Measurements from ENCODE around the gene NBEAL1. TPM values are rescaled to one million over a fixed set of nuclear protein-coding genes. Genes with fewer than 3 reads are reported as not detected.

NBEAL1 gene
- total RNA-seq, 3 donors from 2014 or later: 55.0 to 107 (median 81.0) TPM

DNA sequence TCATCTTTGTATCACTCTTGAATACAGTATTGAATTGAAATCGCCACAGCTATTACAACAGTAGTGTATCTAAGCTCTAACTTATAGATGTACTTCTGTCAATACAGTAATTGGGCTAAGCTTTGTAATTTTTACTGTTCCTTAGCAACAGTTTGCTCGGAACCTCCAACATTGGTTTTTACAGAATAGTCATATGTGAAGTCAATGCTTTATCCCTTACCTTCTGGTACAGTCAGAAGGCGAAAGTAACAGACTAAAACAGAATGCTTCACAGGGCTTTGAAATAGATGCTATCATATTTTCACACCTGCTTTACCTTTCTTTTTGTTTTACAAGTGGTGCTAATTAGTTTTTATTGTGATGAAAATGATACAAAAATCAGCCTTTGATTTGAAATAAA, 177.3 kb downstream of the NBEAL1 start:
- ATAC-seq (no peak), DNase-seq (no peak)
- Histone ChIP-seq H3K9me3 (no peaks in the 10 kb centered on the region), H3K4me1 (ENCODE audit: low read depth) (no peaks in the 10 kb centered on the region), H3K36me3 (ENCODE audit: low read depth) (no peaks in the 10 kb centered on the region), H3K4me3 (no peak overlapping the region)
- intact Hi-C loops (cut with DNase I, micrococcal nuclease): no loop called here
- TF ChIP-seq, protein P1, sequence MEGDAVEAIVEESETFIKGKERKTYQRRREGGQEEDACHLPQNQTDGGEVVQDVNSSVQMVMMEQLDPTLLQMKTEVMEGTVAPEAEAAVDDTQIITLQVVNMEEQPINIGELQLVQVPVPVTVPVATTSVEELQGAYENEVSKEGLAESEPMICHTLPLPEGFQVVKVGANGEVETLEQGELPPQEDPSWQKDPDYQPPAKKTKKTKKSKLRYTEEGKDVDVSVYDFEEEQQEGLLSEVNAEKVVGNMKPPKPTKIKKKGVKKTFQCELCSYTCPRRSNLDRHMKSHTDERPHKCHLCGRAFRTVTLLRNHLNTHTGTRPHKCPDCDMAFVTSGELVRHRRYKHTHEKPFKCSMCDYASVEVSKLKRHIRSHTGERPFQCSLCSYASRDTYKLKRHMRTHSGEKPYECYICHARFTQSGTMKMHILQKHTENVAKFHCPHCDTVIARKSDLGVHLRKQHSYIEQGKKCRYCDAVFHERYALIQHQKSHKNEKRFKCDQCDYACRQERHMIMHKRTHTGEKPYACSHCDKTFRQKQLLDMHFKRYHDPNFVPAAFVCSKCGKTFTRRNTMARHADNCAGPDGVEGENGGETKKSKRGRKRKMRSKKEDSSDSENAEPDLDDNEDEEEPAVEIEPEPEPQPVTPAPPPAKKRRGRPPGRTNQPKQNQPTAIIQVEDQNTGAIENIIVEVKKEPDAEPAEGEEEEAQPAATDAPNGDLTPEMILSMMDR (IDR thresholded peaks at IDR 0.05): no peak

DNA sequence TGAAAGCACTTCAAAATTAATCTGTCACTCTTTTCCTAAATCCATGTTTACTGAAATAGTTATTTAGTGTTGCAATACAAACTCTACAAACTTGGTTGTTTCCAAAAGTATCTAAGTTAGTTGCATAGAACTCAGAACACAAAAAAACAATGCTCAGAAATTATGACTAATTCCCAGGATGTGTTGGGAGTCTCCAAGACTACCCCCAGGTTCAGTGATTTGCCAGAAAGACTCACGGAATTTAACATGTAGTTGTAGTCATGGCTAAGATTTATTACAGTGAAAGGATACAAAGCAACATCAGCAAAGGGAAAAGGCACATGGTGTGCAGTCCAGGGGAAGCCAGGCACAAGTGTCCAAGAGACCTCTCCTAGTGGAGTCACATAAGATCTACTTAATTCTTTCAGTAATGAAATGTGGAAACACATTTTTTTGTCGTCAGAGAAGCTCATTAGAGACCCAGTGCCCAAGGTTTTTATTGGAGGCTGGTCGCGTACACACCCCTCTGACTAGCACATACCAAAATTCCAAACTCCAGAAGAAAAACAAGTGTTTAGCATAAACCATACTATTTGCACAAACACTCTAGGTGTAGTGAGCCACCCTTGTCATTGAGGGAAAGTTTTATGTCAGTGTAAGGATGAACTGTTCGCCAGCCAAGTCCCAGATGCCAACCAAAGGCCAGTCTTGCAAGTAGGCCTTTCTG, 180.8 kb downstream of the NBEAL1 start:
- Histone ChIP-seq H3K4me1 (ENCODE audit: low read depth) (no peaks in the 10 kb centered on the region), H3K4me3 (no peak overlapping the region), H3K36me3 (ENCODE audit: low read depth) (no peaks in the 10 kb centered on the region), H3K9me3 (no peaks in the 10 kb centered on the region)
- DNase-seq (no peak), ATAC-seq (no peak)
- TF ChIP-seq, protein P1 (IDR thresholded peaks at IDR 0.05): no peak
- intact Hi-C loops (cut with DNase I, micrococcal nuclease): no loop called here

DNA sequence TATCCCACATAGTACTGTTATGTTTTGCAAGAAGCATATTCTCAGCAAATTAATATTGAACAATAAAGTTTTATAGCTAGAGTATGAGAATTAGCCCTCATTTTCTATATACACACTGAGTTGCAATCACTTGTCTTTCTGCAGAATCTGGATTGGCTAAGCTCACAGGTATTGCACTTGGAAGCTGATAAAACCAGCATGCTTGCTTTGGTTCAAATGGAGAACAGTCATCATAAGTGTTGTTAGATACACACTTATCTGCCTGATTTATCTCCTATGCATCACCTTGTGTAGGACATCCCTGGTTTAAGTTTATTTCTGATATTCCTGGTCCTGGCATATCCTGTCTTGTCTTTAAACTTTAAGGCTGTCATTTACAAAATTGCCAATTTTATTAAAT, 186.2 kb downstream of the NBEAL1 start:
- intact Hi-C loops (cut with DNase I, micrococcal nuclease): no loop called here
- H3K4me3 ChIP-seq: no peak overlapping the region
- TF ChIP-seq, protein P1 (IDR thresholded peaks at IDR 0.05): no peak
- no peaks in the 10 kb centered on the region for H3K36me3 ChIP-seq (ENCODE audit: low read depth)
- no peaks in the 10 kb centered on the region for H3K4me1 ChIP-seq (ENCODE audit: low read depth)
- no peak for DNase-seq
- H3K9me3 ChIP-seq: no peaks in the 10 kb centered on the region
- ATAC-seq: no peak

DNA sequence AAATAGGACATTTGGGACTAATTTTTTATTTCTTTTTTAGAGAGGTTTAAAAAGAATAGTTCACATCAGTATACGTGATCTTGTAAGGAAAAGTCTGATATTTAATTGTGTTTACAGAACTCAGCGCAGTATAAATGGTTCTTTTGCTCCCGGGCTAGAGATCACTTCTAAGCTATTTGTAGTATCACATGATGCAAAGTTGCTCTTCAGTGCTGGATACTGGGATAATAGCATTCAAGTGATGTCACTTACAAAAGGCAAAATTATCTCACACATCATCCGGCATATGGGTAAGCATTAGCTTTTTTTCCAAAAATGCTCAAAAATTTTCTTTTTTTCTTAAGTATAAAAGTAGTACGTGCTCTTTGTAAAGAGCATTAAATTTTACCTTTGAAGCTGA, 186.8 kb downstream of the NBEAL1 start:
- no peak for ATAC-seq
- no peaks in the 10 kb centered on the region for H3K9me3 ChIP-seq
- H3K4me1 ChIP-seq (ENCODE audit: low read depth): no peaks in the 10 kb centered on the region
- H3K36me3 ChIP-seq (ENCODE audit: low read depth): no peaks in the 10 kb centered on the region
- TF ChIP-seq, protein P1 (IDR thresholded peaks at IDR 0.05): no peak
- DNase-seq: no peak
- no peak overlapping the region for H3K4me3 ChIP-seq
- intact Hi-C loops (cut with DNase I, micrococcal nuclease): no loop called here

DNA sequence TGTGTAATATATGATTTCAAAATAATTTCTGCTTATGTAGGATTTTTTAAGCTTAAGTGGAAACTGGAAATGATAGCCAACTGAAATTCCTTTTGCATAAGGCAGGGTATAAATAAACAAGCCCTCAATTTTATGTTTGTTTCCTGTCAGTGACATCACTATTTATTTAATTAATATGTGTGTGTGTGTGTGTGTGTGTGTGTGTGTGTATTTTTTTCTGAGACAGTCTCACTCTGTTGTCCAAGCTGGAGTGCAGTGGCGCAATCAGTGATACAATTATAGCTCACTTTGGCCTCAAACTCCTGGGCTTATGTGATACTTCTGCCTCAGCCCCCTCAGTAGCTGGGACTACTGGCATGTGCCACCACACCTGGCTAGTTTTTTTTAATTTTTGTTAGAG, 194.9 kb downstream of the NBEAL1 start:
- peaks cover 3% of the 10 kb centered on the region for H3K36me3 ChIP-seq (ENCODE audit: low read depth)
- no peak for ATAC-seq
- TF ChIP-seq, protein P1 (IDR thresholded peaks at IDR 0.05): no peak
- intact Hi-C loops (cut with DNase I, micrococcal nuclease): no loop called here
- no peak overlapping the region for H3K4me3 ChIP-seq
- H3K9me3 ChIP-seq: no peaks in the 10 kb centered on the region
- no peaks in the 10 kb centered on the region for H3K4me1 ChIP-seq (ENCODE audit: low read depth)
- DNase-seq: no peak

Measured in mucosa of descending colon (tissue), 3 donors.